ENCODE data around the gene GSN. TPM values are rescaled to one million over a fixed set of nuclear protein-coding genes. Genes with fewer than 3 reads are reported as not detected.
A peak's percentile ranks its signal among the peaks of the same experiment; 100 is the strongest.

Gene GSN
- total and polyA plus RNA-seq, 2 of the 13 experiments (the other 11 are each of a cell fraction or from before 2014, with no cell fraction given), result 294 to 307 TPM

DNA sequence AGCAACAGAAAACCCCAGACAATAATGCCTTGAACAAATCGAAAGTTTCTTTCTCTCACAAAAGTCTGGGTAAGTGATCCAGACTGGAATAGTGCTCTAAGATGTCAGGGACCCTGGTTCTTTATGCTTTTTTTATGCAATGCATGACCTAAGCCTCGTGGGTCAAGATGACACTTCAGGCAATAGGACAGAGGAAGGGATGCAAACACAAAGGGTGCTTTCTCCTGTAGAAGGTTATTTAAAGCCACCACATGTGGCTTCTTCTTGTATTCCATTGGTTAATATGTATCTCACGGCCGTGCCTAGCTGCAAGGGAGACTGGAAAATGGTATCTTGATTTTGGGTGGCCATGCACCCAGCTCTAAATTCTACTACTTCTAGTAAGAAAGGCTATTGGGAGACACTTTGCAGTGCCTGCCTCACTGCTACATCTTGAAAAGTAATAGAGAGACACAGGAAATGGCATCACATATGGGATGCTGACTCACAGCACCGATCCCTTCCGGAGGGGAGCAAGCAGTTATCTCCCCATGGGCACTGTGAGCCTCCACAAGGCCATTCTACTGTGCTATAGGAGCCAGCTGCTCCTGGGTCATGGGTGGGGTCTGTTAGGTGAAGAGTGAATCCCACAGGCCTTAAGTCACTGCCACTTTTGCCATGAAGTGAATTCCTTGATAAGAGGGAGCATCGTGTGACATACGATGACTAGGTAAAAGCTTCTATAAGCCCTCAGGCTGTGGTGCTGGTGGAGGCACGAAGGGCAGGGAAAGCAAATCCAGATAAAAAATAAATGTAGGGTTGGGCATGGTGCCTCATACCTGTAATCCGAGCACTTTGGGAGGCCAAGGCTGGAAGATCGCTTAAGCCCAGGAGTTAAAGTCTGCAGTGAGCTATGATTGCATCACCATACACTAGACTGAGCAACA lies 33.8 kb upstream of the GSN start (continued):
- TF ChIP-seq, protein P1, sequence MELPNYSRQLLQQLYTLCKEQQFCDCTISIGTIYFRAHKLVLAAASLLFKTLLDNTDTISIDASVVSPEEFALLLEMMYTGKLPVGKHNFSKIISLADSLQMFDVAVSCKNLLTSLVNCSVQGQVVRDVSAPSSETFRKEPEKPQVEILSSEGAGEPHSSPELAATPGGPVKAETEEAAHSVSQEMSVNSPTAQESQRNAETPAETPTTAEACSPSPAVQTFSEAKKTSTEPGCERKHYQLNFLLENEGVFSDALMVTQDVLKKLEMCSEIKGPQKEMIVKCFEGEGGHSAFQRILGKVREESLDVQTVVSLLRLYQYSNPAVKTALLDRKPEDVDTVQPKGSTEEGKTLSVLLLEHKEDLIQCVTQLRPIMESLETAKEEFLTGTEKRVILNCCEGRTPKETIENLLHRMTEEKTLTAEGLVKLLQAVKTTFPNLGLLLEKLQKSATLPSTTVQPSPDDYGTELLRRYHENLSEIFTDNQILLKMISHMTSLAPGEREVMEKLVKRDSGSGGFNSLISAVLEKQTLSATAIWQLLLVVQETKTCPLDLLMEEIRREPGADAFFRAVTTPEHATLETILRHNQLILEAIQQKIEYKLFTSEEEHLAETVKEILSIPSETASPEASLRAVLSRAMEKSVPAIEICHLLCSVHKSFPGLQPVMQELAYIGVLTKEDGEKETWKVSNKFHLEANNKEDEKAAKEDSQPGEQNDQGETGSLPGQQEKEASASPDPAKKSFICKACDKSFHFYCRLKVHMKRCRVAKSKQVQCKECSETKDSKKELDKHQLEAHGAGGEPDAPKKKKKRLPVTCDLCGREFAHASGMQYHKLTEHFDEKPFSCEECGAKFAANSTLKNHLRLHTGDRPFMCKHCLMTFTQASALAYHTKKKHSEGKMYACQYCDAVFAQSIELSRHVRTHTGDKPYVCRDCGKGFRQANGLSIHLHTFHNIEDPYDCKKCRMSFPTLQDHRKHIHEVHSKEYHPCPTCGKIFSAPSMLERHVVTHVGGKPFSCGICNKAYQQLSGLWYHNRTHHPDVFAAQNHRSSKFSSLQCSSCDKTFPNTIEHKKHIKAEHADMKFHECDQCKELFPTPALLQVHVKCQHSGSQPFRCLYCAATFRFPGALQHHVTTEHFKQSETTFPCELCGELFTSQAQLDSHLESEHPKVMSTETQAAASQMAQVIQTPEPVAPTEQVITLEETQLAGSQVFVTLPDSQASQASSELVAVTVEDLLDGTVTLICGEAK (IDR thresholded peaks at IDR 0.05), result no peak
- TF ChIP-seq, protein P1 (CRISPR knock-in tag; IDR thresholded peaks at IDR 0.05), result no peak
- TF ChIP-seq ZNF572 (CRISPR knock-in tag; IDR thresholded peaks at IDR 0.05) (no peak), STAT5B (CRISPR knock-in tag; IDR thresholded peaks at IDR 0.05) (no peak), HNF4A (CRISPR knock-in tag; IDR thresholded peaks at IDR 0.05) (no peak), CEBPG (CRISPR knock-in tag; IDR thresholded peaks at IDR 0.05) (peak; percentile 68)
- TF ChIP-seq, protein P2, sequence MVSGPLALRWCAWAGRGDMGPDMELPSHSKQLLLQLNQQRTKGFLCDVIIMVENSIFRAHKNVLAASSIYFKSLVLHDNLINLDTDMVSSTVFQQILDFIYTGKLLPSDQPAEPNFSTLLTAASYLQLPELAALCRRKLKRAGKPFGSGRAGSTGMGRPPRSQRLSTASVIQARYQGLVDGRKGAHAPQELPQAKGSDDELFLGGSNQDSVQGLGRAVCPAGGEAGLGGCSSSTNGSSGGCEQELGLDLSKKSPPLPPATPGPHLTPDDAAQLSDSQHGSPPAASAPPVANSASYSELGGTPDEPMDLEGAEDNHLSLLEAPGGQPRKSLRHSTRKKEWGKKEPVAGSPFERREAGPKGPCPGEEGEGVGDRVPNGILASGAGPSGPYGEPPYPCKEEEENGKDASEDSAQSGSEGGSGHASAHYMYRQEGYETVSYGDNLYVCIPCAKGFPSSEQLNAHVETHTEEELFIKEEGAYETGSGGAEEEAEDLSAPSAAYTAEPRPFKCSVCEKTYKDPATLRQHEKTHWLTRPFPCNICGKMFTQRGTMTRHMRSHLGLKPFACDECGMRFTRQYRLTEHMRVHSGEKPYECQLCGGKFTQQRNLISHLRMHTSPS (CRISPR knock-in tag; IDR thresholded peaks at IDR 0.05; ENCODE audit: low read depth), result no peak
- TF ChIP-seq, protein P3, sequence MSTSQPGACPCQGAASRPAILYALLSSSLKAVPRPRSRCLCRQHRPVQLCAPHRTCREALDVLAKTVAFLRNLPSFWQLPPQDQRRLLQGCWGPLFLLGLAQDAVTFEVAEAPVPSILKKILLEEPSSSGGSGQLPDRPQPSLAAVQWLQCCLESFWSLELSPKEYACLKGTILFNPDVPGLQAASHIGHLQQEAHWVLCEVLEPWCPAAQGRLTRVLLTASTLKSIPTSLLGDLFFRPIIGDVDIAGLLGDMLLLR (CRISPR knock-in tag; IDR thresholded peaks at IDR 0.05), result no peak

All from HepG2 (cell line).